Neural progenitor cell (in vitro differentiated cells): Measurements from ENCODE around the gene CTDSP2. TPM values are rescaled to one million over a fixed set of nuclear protein-coding genes. Genes with fewer than 3 reads are reported as not detected.

ENCODE experiments used
- DNase-seq: peaks from one replicate; pipeline ENCODE4 v3.0.0-alpha.2; 2016; ENCODE audit warnings: low spot score
- H2AFZ ChIP-seq: fragments of 200-600 bp; sonication (generic); replicated peaks from 2 replicates; pipeline ENCODE4 v1.6.1; 2016; ENCODE audit warnings: antibody characterized with exemption
- H3F3A ChIP-seq: fragments of 200-600 bp; sonication (generic); 2 replicates; pipeline ENCODE4 v1.6.1; 2016; ENCODE audit warnings: antibody characterized with exemption, low read depth
- H3K27ac ChIP-seq: fragments of 200-600 bp; sonication (generic); 2 replicates; pipeline ENCODE4 v1.5.1; 2016; ENCODE audit warnings: mild to moderate bottlenecking
- H3K27me3 ChIP-seq: fragments of 200-600 bp; sonication (generic); 2 replicates; pipeline ENCODE4 v1.6.1; 2016; ENCODE audit warnings: mild to moderate bottlenecking, moderate library complexity
- H3K36me3 ChIP-seq: fragments of 200-600 bp; sonication (generic); 2 replicates; pipeline ENCODE4 v1.5.1; 2016
- H3K4me1 ChIP-seq: fragments of 200-600 bp; sonication (generic); 2 replicates; pipeline ENCODE4 v1.6.1; 2016; ENCODE audit warnings: mixed run types
- H3K4me2 ChIP-seq: fragments of 200-600 bp; sonication (generic); 2 replicates; pipeline ENCODE4 v1.6.1; 2016
- H3K4me3 ChIP-seq: fragments of 200-600 bp; sonication (generic); 2 replicates; pipeline ENCODE4 v1.5.1; 2016
- H3K79me2 ChIP-seq: fragments of 200-600 bp; sonication (generic); 2 replicates; pipeline ENCODE4 v1.6.1; 2016; ENCODE audit warnings: low read depth
- H3K9ac ChIP-seq: fragments of 200-600 bp; sonication (generic); 2 replicates; pipeline ENCODE4 v1.6.1; 2016
- H3K9me3 ChIP-seq: fragments of 200-600 bp; sonication (generic); 2 replicates; pipeline ENCODE4 v1.5.1; 2016; ENCODE audit warnings: low read depth
- H4K20me1 ChIP-seq: fragments of 200-600 bp; sonication (generic); 2 replicates; pipeline ENCODE4 v1.6.1; 2016; ENCODE audit warnings: low read depth
- H3K27ac Mint-ChIP-seq: 3 replicates; pipeline ENCODE4 v1.8.0; 2021; ENCODE audit warnings: mixed read lengths
- H3K27me3 Mint-ChIP-seq: 2 replicates; pipeline ENCODE4 v1.8.0; 2022; ENCODE audit warnings: low read depth, mild to moderate bottlenecking, inconsistent platforms, moderate library complexity, mixed read lengths; ENCODE audit not compliant: insufficient read depth
- H3K36me3 Mint-ChIP-seq: 3 replicates; pipeline ENCODE4 v1.8.0; 2021; ENCODE audit warnings: mixed read lengths
- H3K4me1 Mint-ChIP-seq: 3 replicates; pipeline ENCODE4 v1.8.0; 2021; ENCODE audit warnings: mixed read lengths
- H3K4me3 Mint-ChIP-seq: 3 replicates; pipeline ENCODE4 v1.8.0; 2021; ENCODE audit warnings: mild to moderate bottlenecking, moderate library complexity, mixed read lengths
- H3K9me3 Mint-ChIP-seq: 3 replicates; pipeline ENCODE4 v1.8.0; 2020; ENCODE audit warnings: mixed read lengths
- EZH2 ChIP-seq: fragments of 200-600 bp; sonication (generic); IDR thresholded peaks from 2 replicates; pipeline ENCODE4 v1.6.1; 2017; ENCODE audit warnings: antibody characterized with exemption, mild to moderate bottlenecking, moderate library complexity
- EZH2phosphoT487 ChIP-seq: fragments of 200-600 bp; sonication (generic); IDR thresholded peaks from 2 replicates; pipeline ENCODE4 v1.6.1; 2017; ENCODE audit warnings: antibody characterized with exemption
- total RNA-seq: library from RNA; depleted of rRNA; stranded (reverse); fragments of >200 nt; gene quantifications from 2 replicates; pipeline ENCODE4 v1.2.3, GENCODE V29; 2015; ENCODE audit warnings: low replicate concordance
- TF ChIP-seq, protein P1 (sequence below): fragments of 200-600 bp; sonication (generic); IDR thresholded peaks from 2 replicates; pipeline ENCODE4 v1.5.1; 2017; ENCODE audit warnings: antibody characterized with exemption, mild to moderate bottlenecking

CTDSP2 gene
- total RNA-seq, 1 donor from 2014 or later = 43.6 TPM

GRCh38 chr12:57811028-57811755 lies 35.3 kb downstream of the CTDSP2 start:
- H3F3A ChIP-seq = no peaks in the 10 kb centered on the region
- no peaks in the 10 kb centered on the region for H3K9me3 Mint-ChIP-seq

GRCh38 chr12:57810450-57810849 lies 36.1 kb downstream of the CTDSP2 start:
- Histone ChIP-seq H3K27me3 (no peaks in the 10 kb centered on the region), H3K4me1 (no peaks in the 10 kb centered on the region), H3K27ac (no peak overlapping the region), H3K4me2 (no peak overlapping the region), H3K9ac (no peak overlapping the region), H3K4me3 (no peak overlapping the region), H2AFZ (no peak overlapping the region), H3K79me2 (no peaks in the 10 kb centered on the region), H3K36me3 (no peaks in the 10 kb centered on the region), H3K9me3 (no peaks in the 10 kb centered on the region), H4K20me1 (no peaks in the 10 kb centered on the region), H3F3A (no peaks in the 10 kb centered on the region)
- H3K4me1 Mint-ChIP-seq = no peaks in the 10 kb centered on the region
- DNase-seq = no peak
- no peak overlapping the region for H3K4me3 Mint-ChIP-seq
- H3K27ac Mint-ChIP-seq = no peak overlapping the region
- no peak for TF ChIP-seq EZH2
- TF ChIP-seq EZH2phosphoT487 = no peak
- TF ChIP-seq, protein P1, sequence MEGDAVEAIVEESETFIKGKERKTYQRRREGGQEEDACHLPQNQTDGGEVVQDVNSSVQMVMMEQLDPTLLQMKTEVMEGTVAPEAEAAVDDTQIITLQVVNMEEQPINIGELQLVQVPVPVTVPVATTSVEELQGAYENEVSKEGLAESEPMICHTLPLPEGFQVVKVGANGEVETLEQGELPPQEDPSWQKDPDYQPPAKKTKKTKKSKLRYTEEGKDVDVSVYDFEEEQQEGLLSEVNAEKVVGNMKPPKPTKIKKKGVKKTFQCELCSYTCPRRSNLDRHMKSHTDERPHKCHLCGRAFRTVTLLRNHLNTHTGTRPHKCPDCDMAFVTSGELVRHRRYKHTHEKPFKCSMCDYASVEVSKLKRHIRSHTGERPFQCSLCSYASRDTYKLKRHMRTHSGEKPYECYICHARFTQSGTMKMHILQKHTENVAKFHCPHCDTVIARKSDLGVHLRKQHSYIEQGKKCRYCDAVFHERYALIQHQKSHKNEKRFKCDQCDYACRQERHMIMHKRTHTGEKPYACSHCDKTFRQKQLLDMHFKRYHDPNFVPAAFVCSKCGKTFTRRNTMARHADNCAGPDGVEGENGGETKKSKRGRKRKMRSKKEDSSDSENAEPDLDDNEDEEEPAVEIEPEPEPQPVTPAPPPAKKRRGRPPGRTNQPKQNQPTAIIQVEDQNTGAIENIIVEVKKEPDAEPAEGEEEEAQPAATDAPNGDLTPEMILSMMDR = no peak
- H3K36me3 Mint-ChIP-seq = no peaks in the 10 kb centered on the region
- no peaks in the 10 kb centered on the region for H3K9me3 Mint-ChIP-seq
- peaks cover 6% of the 10 kb centered on the region for H3K27me3 Mint-ChIP-seq

More at GRCh38 chr12:57811028-57811755, 35.3 kb downstream of the CTDSP2 start:
- no peak overlapping the region for H3K4me3 ChIP-seq
- no peaks in the 10 kb centered on the region for H3K79me2 ChIP-seq
- H3K36me3 Mint-ChIP-seq = no peaks in the 10 kb centered on the region
- H3K4me1 ChIP-seq = no peaks in the 10 kb centered on the region
- no peak overlapping the region for H3K9ac ChIP-seq
- no peak overlapping the region for H3K27ac ChIP-seq
- H3K4me1 Mint-ChIP-seq = no peaks in the 10 kb centered on the region
- H3K4me2 ChIP-seq = no peak overlapping the region
- peaks cover 6% of the 10 kb centered on the region for H3K27me3 Mint-ChIP-seq
- no peaks in the 10 kb centered on the region for H3K36me3 ChIP-seq
- no peaks in the 10 kb centered on the region for H3K9me3 ChIP-seq
- H2AFZ ChIP-seq = no peak overlapping the region
- H4K20me1 ChIP-seq = no peaks in the 10 kb centered on the region
- H3K4me3 Mint-ChIP-seq = no peak overlapping the region
- H3K27ac Mint-ChIP-seq = no peak overlapping the region
- TF ChIP-seq EZH2 = no peak
- no peak for TF ChIP-seq EZH2phosphoT487
- TF ChIP-seq, protein P1 = no peak
- no peaks in the 10 kb centered on the region for H3K27me3 ChIP-seq
- no peak for DNase-seq

GRCh38 chr12:57809425-57809824 lies 37.1 kb downstream of the CTDSP2 start:
- no peaks in the 10 kb centered on the region for H4K20me1 ChIP-seq
- H3K9ac ChIP-seq = no peak overlapping the region
- no peaks in the 10 kb centered on the region for H3K36me3 Mint-ChIP-seq
- no peaks in the 10 kb centered on the region for H3F3A ChIP-seq
- H3K4me1 ChIP-seq = no peaks in the 10 kb centered on the region
- H3K4me2 ChIP-seq = no peak overlapping the region
- H3K4me1 Mint-ChIP-seq = no peaks in the 10 kb centered on the region
- TF ChIP-seq, protein P1 = no peak
- TF ChIP-seq EZH2phosphoT487 (no peak), EZH2 (no peak)
- no peaks in the 10 kb centered on the region for H3K36me3 ChIP-seq
- no peak overlapping the region for H3K4me3 ChIP-seq
- H3K27me3 ChIP-seq = no peaks in the 10 kb centered on the region
- H3K9me3 ChIP-seq = no peaks in the 10 kb centered on the region
- H3K27ac Mint-ChIP-seq = no peak overlapping the region
- no peaks in the 10 kb centered on the region for H3K79me2 ChIP-seq
- no peak overlapping the region for H3K27ac ChIP-seq
- H3K27me3 Mint-ChIP-seq = peaks cover 6% of the 10 kb centered on the region
- DNase-seq = no peak
- H3K4me3 Mint-ChIP-seq = no peak overlapping the region
- no peaks in the 10 kb centered on the region for H3K9me3 Mint-ChIP-seq
- no peak overlapping the region for H2AFZ ChIP-seq
